SH-SY5Y (cell line): ENCODE results near the gene OCIAD2.

Experiments used
- GATA2 ChIP-seq: IDR thresholded peaks from 2 replicates; pipeline ENCODE4 v1.6.1; 2011; ENCODE audit warnings: mild to moderate bottlenecking, low read depth, low read length
- GATA3 ChIP-seq: IDR thresholded peaks from 2 replicates; pipeline ENCODE4 v1.6.1; 2011; ENCODE audit warnings: low read depth, mild to moderate bottlenecking, low read length, moderate library complexity

GRCh38 chr4:48930654-48931053 lies 24.1 kb upstream of the OCIAD2 start:
- TF ChIP-seq GATA3 (no peak), GATA2 (no peak)
